ENCODE data around the gene ARL15.

The ARL15 gene

GRCh38 chr5:54103871-54104270, 206.5 kb downstream of the ARL15 start:
- H3K27ac ChIP-seq (ENCODE audit: low read length) = no peak overlapping the region
- H3K9me3 ChIP-seq (ENCODE audit: control insufficient read depth in 1 of 2, low read length in 2 of 2) = no peaks in the 10 kb centered on the region
- no peak overlapping the region for H3K4me3 ChIP-seq (ENCODE audit: low read depth in 1 of 2, low read length in 2 of 2)

GRCh38 chr5:54098267-54098666, 212.1 kb downstream of the ARL15 start:
- Histone ChIP-seq H3K4me3 (ENCODE audit: low read depth in 1 of 2, low read length in 2 of 2) (no peak overlapping the region), H3K9me3 (ENCODE audit: control insufficient read depth in 1 of 2, low read length in 2 of 2) (no peaks in the 10 kb centered on the region), H3K27ac (ENCODE audit: low read length) (no peak overlapping the region), H3K36me3 (ENCODE audit: control insufficient read depth in 1 of 2, insufficient read depth in 2 of 2, low read length in 2 of 2) (no peaks in the 10 kb centered on the region), H3K4me1 (ENCODE audit: control insufficient read depth in 1 of 2, insufficient read depth in 2 of 2, low read length in 2 of 2) (no peaks in the 10 kb centered on the region), H3K27me3 (ENCODE audit: low read depth, low read length) (no peaks in the 10 kb centered on the region)

More at GRCh38 chr5:54103871-54104270, 206.5 kb downstream of the ARL15 start:
- Histone ChIP-seq H3K27me3 (ENCODE audit: low read depth, low read length) (no peaks in the 10 kb centered on the region), H3K4me1 (ENCODE audit: control insufficient read depth in 1 of 2, insufficient read depth in 2 of 2, low read length in 2 of 2) (peaks cover 0 to 3% of the 10 kb centered on the region in 2 donors), H3K36me3 (ENCODE audit: control insufficient read depth in 1 of 2, insufficient read depth in 2 of 2, low read length in 2 of 2) (peaks cover 0 to 3% of the 10 kb centered on the region in 2 donors)

- no peak overlapping the region for H3K27ac ChIP-seq (ENCODE audit: low read length)
- no peaks in the 10 kb centered on the region for H3K4me1 ChIP-seq (ENCODE audit: control insufficient read depth in 1 of 2, insufficient read depth in 2 of 2, low read length in 2 of 2)
These were observed 214.4 kb downstream of the ARL15 start for GRCh38 chr5:54095969-54096368.

GRCh38 chr5:54094706-54095105, 215.7 kb downstream of the ARL15 start:
- Histone ChIP-seq H3K9me3 (ENCODE audit: control insufficient read depth in 1 of 2, low read length in 2 of 2) (no peaks in the 10 kb centered on the region), H3K4me1 (ENCODE audit: control insufficient read depth in 1 of 2, insufficient read depth in 2 of 2, low read length in 2 of 2) (no peaks in the 10 kb centered on the region), H3K27ac (ENCODE audit: low read length) (no peak overlapping the region), H3K36me3 (ENCODE audit: control insufficient read depth in 1 of 2, insufficient read depth in 2 of 2, low read length in 2 of 2) (no peaks in the 10 kb centered on the region), H3K27me3 (ENCODE audit: low read depth, low read length) (no peaks in the 10 kb centered on the region), H3K4me3 (ENCODE audit: low read depth in 1 of 2, low read length in 2 of 2) (no peak overlapping the region)

More at GRCh38 chr5:54095969-54096368, 214.4 kb downstream of the ARL15 start:
- Histone ChIP-seq H3K9me3 (ENCODE audit: control insufficient read depth in 1 of 2, low read length in 2 of 2) (no peaks in the 10 kb centered on the region), H3K36me3 (ENCODE audit: control insufficient read depth in 1 of 2, insufficient read depth in 2 of 2, low read length in 2 of 2) (no peaks in the 10 kb centered on the region), H3K27me3 (ENCODE audit: low read depth, low read length) (no peaks in the 10 kb centered on the region), H3K4me3 (ENCODE audit: low read depth in 1 of 2, low read length in 2 of 2) (no peak overlapping the region)

GRCh38 chr5:54093861-54094260, 216.5 kb downstream of the ARL15 start:
- Histone ChIP-seq H3K9me3 (ENCODE audit: control insufficient read depth in 1 of 2, low read length in 2 of 2) (no peaks in the 10 kb centered on the region), H3K4me1 (ENCODE audit: control insufficient read depth in 1 of 2, insufficient read depth in 2 of 2, low read length in 2 of 2) (no peaks in the 10 kb centered on the region), H3K27me3 (ENCODE audit: low read depth, low read length) (no peaks in the 10 kb centered on the region), H3K27ac (ENCODE audit: low read length) (no peak overlapping the region), H3K36me3 (ENCODE audit: control insufficient read depth in 1 of 2, insufficient read depth in 2 of 2, low read length in 2 of 2) (no peaks in the 10 kb centered on the region), H3K4me3 (ENCODE audit: low read depth in 1 of 2, low read length in 2 of 2) (no peak overlapping the region)

GRCh38 chr5:54093081-54093492, 217.3 kb downstream of the ARL15 start:
- Histone ChIP-seq H3K4me1 (ENCODE audit: control insufficient read depth in 1 of 2, insufficient read depth in 2 of 2, low read length in 2 of 2) (no peaks in the 10 kb centered on the region), H3K27ac (ENCODE audit: low read length) (no peak overlapping the region), H3K36me3 (ENCODE audit: control insufficient read depth in 1 of 2, insufficient read depth in 2 of 2, low read length in 2 of 2) (no peaks in the 10 kb centered on the region), H3K4me3 (ENCODE audit: low read depth in 1 of 2, low read length in 2 of 2) (no peak overlapping the region), H3K27me3 (ENCODE audit: low read depth, low read length) (no peaks in the 10 kb centered on the region), H3K9me3 (ENCODE audit: control insufficient read depth in 1 of 2, low read length in 2 of 2) (no peaks in the 10 kb centered on the region)

GRCh38 chr5:54091307-54092130, 218.9 kb downstream of the ARL15 start:
- Histone ChIP-seq H3K4me1 (ENCODE audit: control insufficient read depth in 1 of 2, insufficient read depth in 2 of 2, low read length in 2 of 2) (no peaks in the 10 kb centered on the region), H3K27me3 (ENCODE audit: low read depth, low read length) (no peaks in the 10 kb centered on the region), H3K36me3 (ENCODE audit: control insufficient read depth in 1 of 2, insufficient read depth in 2 of 2, low read length in 2 of 2) (no peaks in the 10 kb centered on the region), H3K4me3 (ENCODE audit: low read depth in 1 of 2, low read length in 2 of 2) (no peak overlapping the region), H3K27ac (ENCODE audit: low read length) (no peak overlapping the region), H3K9me3 (ENCODE audit: control insufficient read depth in 1 of 2, low read length in 2 of 2) (no peaks in the 10 kb centered on the region)

GRCh38 chr5:54090495-54091120, 219.8 kb downstream of the ARL15 start:
- Histone ChIP-seq H3K27ac (ENCODE audit: low read length) (no peak overlapping the region), H3K4me3 (ENCODE audit: low read depth in 1 of 2, low read length in 2 of 2) (no peak overlapping the region), H3K9me3 (ENCODE audit: control insufficient read depth in 1 of 2, low read length in 2 of 2) (no peaks in the 10 kb centered on the region), H3K36me3 (ENCODE audit: control insufficient read depth in 1 of 2, insufficient read depth in 2 of 2, low read length in 2 of 2) (no peaks in the 10 kb centered on the region), H3K27me3 (ENCODE audit: low read depth, low read length) (no peaks in the 10 kb centered on the region), H3K4me1 (ENCODE audit: control insufficient read depth in 1 of 2, insufficient read depth in 2 of 2, low read length in 2 of 2) (no peaks in the 10 kb centered on the region)

- H3K27ac ChIP-seq (ENCODE audit: low read length) = no peak overlapping the region
- H3K4me1 ChIP-seq (ENCODE audit: control insufficient read depth in 1 of 2, insufficient read depth in 2 of 2, low read length in 2 of 2) = no peaks in the 10 kb centered on the region
- no peak overlapping the region for H3K4me3 ChIP-seq (ENCODE audit: low read depth in 1 of 2, low read length in 2 of 2)
- no peaks in the 10 kb centered on the region for H3K36me3 ChIP-seq (ENCODE audit: control insufficient read depth in 1 of 2, insufficient read depth in 2 of 2, low read length in 2 of 2)
- H3K27me3 ChIP-seq (ENCODE audit: low read depth, low read length) = no peaks in the 10 kb centered on the region
- no peaks in the 10 kb centered on the region for H3K9me3 ChIP-seq (ENCODE audit: control insufficient read depth in 1 of 2, low read length in 2 of 2)
These were observed 222.3 kb downstream of the ARL15 start for GRCh38 chr5:54088081-54088480.

- Histone ChIP-seq H3K9me3 (ENCODE audit: control insufficient read depth in 1 of 2, low read length in 2 of 2) (no peaks in the 10 kb centered on the region), H3K27ac (ENCODE audit: low read length) (no peak overlapping the region), H3K4me1 (ENCODE audit: control insufficient read depth in 1 of 2, insufficient read depth in 2 of 2, low read length in 2 of 2) (no peaks in the 10 kb centered on the region), H3K4me3 (ENCODE audit: low read depth in 1 of 2, low read length in 2 of 2) (no peak overlapping the region), H3K36me3 (ENCODE audit: control insufficient read depth in 1 of 2, insufficient read depth in 2 of 2, low read length in 2 of 2) (no peaks in the 10 kb centered on the region), H3K27me3 (ENCODE audit: low read depth, low read length) (no peaks in the 10 kb centered on the region)
These were observed 222.9 kb downstream of the ARL15 start for GRCh38 chr5:54087436-54087835.

- Histone ChIP-seq H3K4me3 (ENCODE audit: low read depth in 1 of 2, low read length in 2 of 2) (no peak overlapping the region), H3K36me3 (ENCODE audit: control insufficient read depth in 1 of 2, insufficient read depth in 2 of 2, low read length in 2 of 2) (no peaks in the 10 kb centered on the region), H3K4me1 (ENCODE audit: control insufficient read depth in 1 of 2, insufficient read depth in 2 of 2, low read length in 2 of 2) (no peaks in the 10 kb centered on the region), H3K27me3 (ENCODE audit: low read depth, low read length) (no peaks in the 10 kb centered on the region), H3K9me3 (ENCODE audit: control insufficient read depth in 1 of 2, low read length in 2 of 2) (no peaks in the 10 kb centered on the region), H3K27ac (ENCODE audit: low read length) (no peak overlapping the region)
These were observed 224.2 kb downstream of the ARL15 start for GRCh38 chr5:54086191-54086590.

All from muscle layer of duodenum (tissue), 2 donors.